PFSK-1 (cell line): ENCODE results near the gene DYNC1I2.

Experiments used
- FOXP2 ChIP-seq: optimal IDR thresholded peaks from 2 replicates; pipeline ENCODE3; 2011; ENCODE audit warnings: borderline replicate concordance, control low read depth, inconsistent platforms; ENCODE audit not compliant: insufficient read depth; ENCODE audit errors: extremely low read length, extremely low read depth
- POLR2AphosphoS5 ChIP-seq: IDR thresholded peaks from 2 replicates; pipeline ENCODE4 v1.6.1; 2012; ENCODE audit warnings: low read depth, mild to moderate bottlenecking, control low read depth, low read length, moderate library complexity
- REST ChIP-seq, 2 experiments: IDR thresholded peaks; 2 replicates each; pipeline versions ENCODE4 v1.6.1 to v1.8.0; 2011 to 2012; ENCODE audit warnings: low read depth in 2 of 2, low read length in 2 of 2, control low read depth in 1 of 2, inconsistent platforms in 1 of 2, mild to moderate bottlenecking in 1 of 2, moderate library complexity in 1 of 2; ENCODE audit not compliant: insufficient read depth in 1 of 2
- SIN3A ChIP-seq: IDR thresholded peaks from 2 replicates; pipeline ENCODE4 v1.6.1; 2012; ENCODE audit warnings: mild to moderate bottlenecking, low read length, moderate library complexity, borderline replicate concordance; ENCODE audit not compliant: insufficient read depth
- TAF1 ChIP-seq: IDR thresholded peaks from 2 replicates; pipeline ENCODE4 v1.6.1; 2012; ENCODE audit warnings: low read length, control low read depth, borderline replicate concordance; ENCODE audit not compliant: insufficient read depth

The DYNC1I2 gene

GRCh38 chr2:171709011-171709685, 21.9 kb downstream of the DYNC1I2 start:
- TF ChIP-seq FOXP2 = no peak
- TF ChIP-seq REST (IDR thresholded peaks at IDR 0.05; ENCODE audit: insufficient read depth in 1 of 2, low read depth in 2 of 2, low read length in 2 of 2) = no peak
- no peak for TF ChIP-seq SIN3A
- TF ChIP-seq POLR2AphosphoS5 = no peak
- TF ChIP-seq TAF1 = no peak

- TF ChIP-seq TAF1 (no peak), FOXP2 (no peak), POLR2AphosphoS5 (no peak), SIN3A (no peak), REST (IDR thresholded peaks at IDR 0.05; ENCODE audit: insufficient read depth in 1 of 2, low read depth in 2 of 2, low read length in 2 of 2) (no peak)
Observed at GRCh38 chr2:171711351-171711750, 24.1 kb downstream of the DYNC1I2 start.

- no peak for TF ChIP-seq SIN3A
Observed at GRCh38 chr2:171712051-171712450, 24.8 kb downstream of the DYNC1I2 start.

- no peak for TF ChIP-seq TAF1
- TF ChIP-seq SIN3A = no peak
- TF ChIP-seq FOXP2 = no peak
- no peak for TF ChIP-seq REST (IDR thresholded peaks at IDR 0.05; ENCODE audit: insufficient read depth in 1 of 2, low read depth in 2 of 2, low read length in 2 of 2)
- no peak for TF ChIP-seq POLR2AphosphoS5
Observed at GRCh38 chr2:171718720-171719119, 31.5 kb downstream of the DYNC1I2 start.

GRCh38 chr2:171719660-171720059, 32.4 kb downstream of the DYNC1I2 start:
- no peak for TF ChIP-seq POLR2AphosphoS5
- TF ChIP-seq FOXP2 = no peak
- no peak for TF ChIP-seq SIN3A
- TF ChIP-seq REST (IDR thresholded peaks at IDR 0.05; ENCODE audit: insufficient read depth in 1 of 2, low read depth in 2 of 2, low read length in 2 of 2) = no peak
- no peak for TF ChIP-seq TAF1
